Measurements from ENCODE around the gene HS3ST4. TPM values are rescaled to one million over a fixed set of nuclear protein-coding genes. Genes with fewer than 3 reads are reported as not detected.

HS3ST4 gene
- total and polyA plus RNA-seq, 2 donors (not counting 1 experiment from before 2014, with no cell fraction given) = not detected

DNA sequence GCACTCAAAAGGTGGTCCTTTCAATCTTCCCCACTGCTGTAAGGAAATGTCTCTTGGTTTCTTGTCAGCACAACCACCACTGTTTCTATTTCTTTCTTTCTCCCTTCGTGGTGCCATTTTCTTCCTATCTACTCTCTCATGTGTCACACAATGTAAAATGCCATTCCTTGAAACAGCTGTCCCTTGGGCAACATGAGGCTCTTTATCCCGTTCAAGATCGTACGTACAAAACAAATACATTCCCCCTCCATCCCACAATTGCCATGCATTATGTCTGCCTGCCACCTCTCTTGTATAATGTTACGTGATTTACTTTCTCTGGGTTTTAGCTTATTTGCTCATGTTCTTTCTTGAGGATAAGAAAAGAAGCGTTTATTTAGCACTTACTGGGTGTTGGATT lies 410.6 kb downstream of the HS3ST4 start:
- Histone ChIP-seq H3K4me2 (ENCODE audit: extremely low read depth, insufficient read depth, low read length) (no peak overlapping the region), H3K27me3 (ENCODE audit: control insufficient read depth, insufficient read depth, low read length) (no peaks in the 10 kb centered on the region), H3K9me3 (ENCODE audit: control insufficient read depth, insufficient read depth, low read depth, low read length) (no peaks in the 10 kb centered on the region), H3K27ac (ENCODE audit: insufficient read depth, low read length) (no peak overlapping the region), H3K79me2 (ENCODE audit: control insufficient read depth, insufficient read depth, low read length) (no peaks in the 10 kb centered on the region), H3K36me3 (ENCODE audit: control insufficient read depth, insufficient read depth, low read length) (no peaks in the 10 kb centered on the region), H2AFZ (ENCODE audit: low read length) (no peak overlapping the region), H3K4me1 (ENCODE audit: control insufficient read depth, extremely low read depth, insufficient read depth, low read length) (no peaks in the 10 kb centered on the region), H3K9ac (ENCODE audit: insufficient read depth, low read length) (no peak overlapping the region), H3K4me3 (replicated peaks in 1 of 4; ENCODE audit: control extremely low read depth in 1 of 4, insufficient read depth in 1 of 4, low read depth in 3 of 4, low read length in 4 of 4) (no peak overlapping the region), H4K20me1 (ENCODE audit: control insufficient read depth, extremely low read depth, insufficient read depth, low read length) (no peaks in the 10 kb centered on the region)
- TF ChIP-seq, protein P1, sequence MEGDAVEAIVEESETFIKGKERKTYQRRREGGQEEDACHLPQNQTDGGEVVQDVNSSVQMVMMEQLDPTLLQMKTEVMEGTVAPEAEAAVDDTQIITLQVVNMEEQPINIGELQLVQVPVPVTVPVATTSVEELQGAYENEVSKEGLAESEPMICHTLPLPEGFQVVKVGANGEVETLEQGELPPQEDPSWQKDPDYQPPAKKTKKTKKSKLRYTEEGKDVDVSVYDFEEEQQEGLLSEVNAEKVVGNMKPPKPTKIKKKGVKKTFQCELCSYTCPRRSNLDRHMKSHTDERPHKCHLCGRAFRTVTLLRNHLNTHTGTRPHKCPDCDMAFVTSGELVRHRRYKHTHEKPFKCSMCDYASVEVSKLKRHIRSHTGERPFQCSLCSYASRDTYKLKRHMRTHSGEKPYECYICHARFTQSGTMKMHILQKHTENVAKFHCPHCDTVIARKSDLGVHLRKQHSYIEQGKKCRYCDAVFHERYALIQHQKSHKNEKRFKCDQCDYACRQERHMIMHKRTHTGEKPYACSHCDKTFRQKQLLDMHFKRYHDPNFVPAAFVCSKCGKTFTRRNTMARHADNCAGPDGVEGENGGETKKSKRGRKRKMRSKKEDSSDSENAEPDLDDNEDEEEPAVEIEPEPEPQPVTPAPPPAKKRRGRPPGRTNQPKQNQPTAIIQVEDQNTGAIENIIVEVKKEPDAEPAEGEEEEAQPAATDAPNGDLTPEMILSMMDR (conservative IDR thresholded peaks at IDR 0.05 in 1 of 2, IDR thresholded peaks at IDR 0.05 in 1 of 2; ENCODE audit: low read depth in 1 of 2, low read length in 2 of 2) = no peak
- TF ChIP-seq EZH2 (IDR thresholded peaks at IDR 0.05; ENCODE audit: low read length, missing control alignments) = no peak
- DNase-seq (ENCODE audit: low read depth in 2 of 2) = no peak

DNA sequence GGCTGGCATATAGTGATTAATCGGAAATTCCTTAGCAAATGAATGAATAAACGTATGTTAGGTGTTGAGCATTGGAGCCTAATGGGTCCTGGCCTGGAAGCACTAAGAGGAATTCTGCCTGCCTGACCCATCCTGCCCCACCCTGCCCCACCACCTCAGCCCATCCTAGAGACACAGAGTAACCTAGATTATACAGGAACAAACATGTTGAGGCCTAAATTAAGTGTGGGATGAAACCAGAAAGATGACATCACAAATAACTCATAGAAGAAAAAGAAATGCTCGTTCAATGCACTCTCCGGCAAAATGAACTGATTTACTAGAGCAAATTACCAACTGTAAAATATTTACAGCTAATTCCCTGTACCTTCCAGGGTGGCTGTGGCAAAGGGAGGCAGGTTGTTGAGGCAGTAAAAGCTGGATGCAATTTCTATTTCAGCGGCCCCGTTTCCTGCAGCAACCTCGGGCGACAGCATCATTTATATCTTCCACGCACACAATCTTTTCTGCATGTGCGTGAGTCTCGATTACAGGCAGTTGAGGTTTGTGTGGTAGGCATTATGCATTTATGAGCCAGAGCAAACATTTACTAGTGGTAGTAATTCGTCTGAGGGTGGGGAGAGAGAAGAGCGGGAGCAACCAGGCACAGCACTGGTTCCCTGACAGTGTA lies 417.2 kb downstream of the HS3ST4 start:
- no peaks in the 10 kb centered on the region for H3K27me3 ChIP-seq (ENCODE audit: control insufficient read depth, insufficient read depth, low read length)
- H3K4me3 ChIP-seq (replicated peaks in 1 of 4; ENCODE audit: control extremely low read depth in 1 of 4, insufficient read depth in 1 of 4, low read depth in 3 of 4, low read length in 4 of 4) = no peak overlapping the region
- H3K4me1 ChIP-seq (ENCODE audit: control insufficient read depth, extremely low read depth, insufficient read depth, low read length) = no peaks in the 10 kb centered on the region
- no peak overlapping the region for H2AFZ ChIP-seq (ENCODE audit: low read length)
- H4K20me1 ChIP-seq (ENCODE audit: control insufficient read depth, extremely low read depth, insufficient read depth, low read length) = no peaks in the 10 kb centered on the region
- H3K27ac ChIP-seq (ENCODE audit: insufficient read depth, low read length) = no peak overlapping the region
- no peaks in the 10 kb centered on the region for H3K36me3 ChIP-seq (ENCODE audit: control insufficient read depth, insufficient read depth, low read length)
- no peak for TF ChIP-seq EZH2 (IDR thresholded peaks at IDR 0.05; ENCODE audit: low read length, missing control alignments)
- TF ChIP-seq, protein P1 (conservative IDR thresholded peaks at IDR 0.05 in 1 of 2, IDR thresholded peaks at IDR 0.05 in 1 of 2; ENCODE audit: low read depth in 1 of 2, low read length in 2 of 2) = no peak
- H3K9me3 ChIP-seq (ENCODE audit: control insufficient read depth, insufficient read depth, low read depth, low read length) = no peaks in the 10 kb centered on the region
- no peak for DNase-seq (ENCODE audit: low read depth in 2 of 2)
- no peak overlapping the region for H3K9ac ChIP-seq (ENCODE audit: insufficient read depth, low read length)
- H3K4me2 ChIP-seq (ENCODE audit: extremely low read depth, insufficient read depth, low read length) = no peak overlapping the region
- no peaks in the 10 kb centered on the region for H3K79me2 ChIP-seq (ENCODE audit: control insufficient read depth, insufficient read depth, low read length)

DNA sequence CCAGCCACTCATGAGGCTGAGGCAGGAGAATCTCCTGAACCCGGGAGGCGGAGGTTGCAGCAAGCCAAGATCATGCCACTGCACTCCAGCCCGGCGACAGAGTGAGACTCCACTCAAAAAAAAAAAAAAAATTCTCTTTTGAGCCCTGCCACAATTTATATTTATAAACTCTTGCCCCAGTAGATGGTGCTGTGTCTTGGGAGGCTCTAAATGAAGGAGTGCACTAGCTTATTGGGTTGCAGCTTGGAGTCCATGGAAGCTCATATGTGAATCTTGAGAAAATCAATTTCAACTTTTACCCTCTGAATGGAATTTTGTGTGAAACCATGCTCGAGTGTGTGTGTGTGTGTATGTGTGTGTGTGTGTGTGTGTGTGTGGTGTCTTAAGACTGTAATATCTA lies 420.1 kb downstream of the HS3ST4 start:
- no peaks in the 10 kb centered on the region for H4K20me1 ChIP-seq (ENCODE audit: control insufficient read depth, extremely low read depth, insufficient read depth, low read length)
- no peak for TF ChIP-seq EZH2 (IDR thresholded peaks at IDR 0.05; ENCODE audit: low read length, missing control alignments)
- TF ChIP-seq, protein P1 (conservative IDR thresholded peaks at IDR 0.05 in 1 of 2, IDR thresholded peaks at IDR 0.05 in 1 of 2; ENCODE audit: low read depth in 1 of 2, low read length in 2 of 2) = no peak
- no peak overlapping the region for H3K4me2 ChIP-seq (ENCODE audit: extremely low read depth, insufficient read depth, low read length)
- no peak overlapping the region for H3K27ac ChIP-seq (ENCODE audit: insufficient read depth, low read length)
- no peaks in the 10 kb centered on the region for H3K27me3 ChIP-seq (ENCODE audit: control insufficient read depth, insufficient read depth, low read length)
- no peak for DNase-seq (ENCODE audit: low read depth in 2 of 2)
- H3K4me3 ChIP-seq (replicated peaks in 1 of 4; ENCODE audit: control extremely low read depth in 1 of 4, insufficient read depth in 1 of 4, low read depth in 3 of 4, low read length in 4 of 4) = no peak overlapping the region
- H3K9ac ChIP-seq (ENCODE audit: insufficient read depth, low read length) = no peak overlapping the region
- H3K79me2 ChIP-seq (ENCODE audit: control insufficient read depth, insufficient read depth, low read length) = no peaks in the 10 kb centered on the region
- H2AFZ ChIP-seq (ENCODE audit: low read length) = no peak overlapping the region
- no peaks in the 10 kb centered on the region for H3K4me1 ChIP-seq (ENCODE audit: control insufficient read depth, extremely low read depth, insufficient read depth, low read length)
- H3K36me3 ChIP-seq (ENCODE audit: control insufficient read depth, insufficient read depth, low read length) = no peaks in the 10 kb centered on the region
- no peaks in the 10 kb centered on the region for H3K9me3 ChIP-seq (ENCODE audit: control insufficient read depth, insufficient read depth, low read depth, low read length)
